Sigmoid colon (tissue), 7 donors: ENCODE measurements around the gene C2. TPM values are rescaled to one million over a fixed set of nuclear protein-coding genes. Genes with fewer than 3 reads are reported as not detected.
A peak's percentile ranks its signal among the peaks of the same experiment; 100 is the strongest.
"Not testable (repeated sequence)": the region's sequence is repeated elsewhere in the genome, so short reads cannot be mapped to it uniquely, and the experiment has no call there.

Experiments
- DNase-seq: peaks from one replicate; pipeline ENCODE4 v3.0.0-alpha.2; 2019
- H3K27ac ChIP-seq, 4 donors: fragments of 200-600 bp; sonication (generic); one replicate each; pipeline ENCODE4 v1.5.1; 2016 to 2019; ENCODE audit warnings: mild to moderate bottlenecking in 1 of 4
- H3K27me3 ChIP-seq, 3 donors: fragments of 200-600 bp; sonication (generic); one replicate each; pipeline ENCODE4 v1.5.1; 2019; ENCODE audit warnings: mild to moderate bottlenecking in 1 of 3
- H3K36me3 ChIP-seq, 4 donors: fragments of 200-600 bp; sonication (generic); one replicate each; pipeline ENCODE4 v1.5.1; 2016 to 2019
- H3K4me1 ChIP-seq, 4 donors: fragments of 200-600 bp; sonication (generic); one replicate each; pipeline ENCODE4 v1.5.1; 2017 to 2019
- H3K4me3 ChIP-seq, 4 donors: fragments of 200-600 bp; sonication (generic); one replicate each; pipeline ENCODE4 v1.5.1; 2017 to 2019; ENCODE audit warnings: mild to moderate bottlenecking in 2 of 4, moderate library complexity in 1 of 4
- H3K9me3 ChIP-seq, 4 donors: fragments of 200-600 bp in 3 of 4; sonication (generic) in 3 of 4; one replicate each; pipeline versions ENCODE4 v1.5.1 to v1.6.1; 2013 to 2019
- CTCF ChIP-seq, 4 experiments: fragments of 450-650 bp in 3 of 4; fragments of 200-600 bp in 1 of 4; IDR thresholded peaks; one replicate each; pipeline ENCODE4 v1.5.1; 2016 to 2019; ENCODE audit warnings: antibody characterized with exemption in 4 of 4, mild to moderate bottlenecking in 3 of 4, moderate library complexity in 2 of 4
- EP300 ChIP-seq, 4 donors: sonication (generic); formaldehyde crosslinking; IDR thresholded peaks; one replicate each; pipeline ENCODE4 v1.6.1; 2017; ENCODE audit warnings: antibody characterized with exemption in 4 of 4
- POLR2A ChIP-seq, 2 donors: fragments of 450-650 bp; IDR thresholded peaks; one replicate each; pipeline ENCODE4 v1.6.1; 2016; ENCODE audit warnings: antibody characterized with exemption in 2 of 2, mild to moderate bottlenecking in 2 of 2, moderate library complexity in 2 of 2
- POLR2AphosphoS5 ChIP-seq, 4 donors: sonication (generic); formaldehyde crosslinking; IDR thresholded peaks; one replicate each; pipeline ENCODE4 v1.6.1; 2017; ENCODE audit warnings: antibody characterized with exemption in 4 of 4
- WGBS, 2 donors: extraction: QIAGEN DNeasy Blood & Tissue Kit; methylation state at CpG; one replicate each; pipeline ENCODE4 v1.1.7; 2013; 5-methylcytosine and 5-hydroxymethylcytosine counted together
- intact Hi-C: fragments of 100-400 bp; cut with DNase I; formaldehyde crosslinking; loops from one replicate; pipeline ENCODE4 v1.15.1; 2023
- polyA plus RNA-seq, 3 donors: library from polyadenylated mRNA; stranded (reverse); fragments of 200-250 nt; gene quantifications; one replicate each; pipeline ENCODE4 v1.2.3, GENCODE V29; 2013
- total RNA-seq, 4 donors: library from RNA; depleted of rRNA; stranded (reverse); fragments of >200 nt; gene quantifications; one replicate each; pipeline ENCODE4 v1.1.0, GENCODE V29; 2016
- donor health status: healthy with polysubstance abuse.
- donor health status: Bipolar disorder and iron deficiency.
- donor health status: healthy.

The C2 gene
- total and polyA plus RNA-seq, 7 donors: 4.9 to 39.2 (median 15.7) TPM

GRCh38 chr6:31971279-31971992 lies 43.9 kb downstream of the C2 start:
- H3K4me1 ChIP-seq: peaks cover 0 to 36% (median 29%) of the 10 kb centered on the region in 4 donors
- H3K36me3 ChIP-seq: peaks cover 0 to 44% (median 29%) of the 10 kb centered on the region in 4 donors
- intact Hi-C loops: loop anchor here (1.0 to 10.0 kb wide), 2 partner anchors 12 to 223 kb away; partner anchors contain the start of genes GPSM3, PBX2 and SKIC2
- no peaks in the 10 kb centered on the region for H3K27me3 ChIP-seq
- H3K27ac ChIP-seq: peak overlapping the region; percentile 93 to 96 (median 94)
- H3K9me3 ChIP-seq: no peaks in the 10 kb centered on the region
- peak overlapping the region; percentile 50 to 81 (median 65) for H3K4me3 ChIP-seq
- TF ChIP-seq POLR2AphosphoS5 (IDR thresholded peaks at IDR 0.05) (no peak), POLR2A (IDR thresholded peaks at IDR 0.05) (no peak), CTCF (IDR thresholded peaks at IDR 0.05) (no peak), EP300 (IDR thresholded peaks at IDR 0.05) (no peak)
- WGBS, 2 donors: 19 to 27% methylated on average over 29 of the region's 29 CpGs
- peak; percentile 71 for DNase-seq

GRCh38 chr6:31971993-31972708 lies 44.6 kb downstream of the C2 start, which contains the start of gene DXO:
TSS of gene DXO (minus strand) at chr6:31972138. CDS start at chr6:31971675, 463 bp downstream.
- 0% methylated on average over 62 of the region's 62 CpGs for WGBS, 2 donors
- DNase-seq: peak; percentile 99
- peak within 1 kb of the TSS; percentile 93 to 96 (median 94) for H3K27ac ChIP-seq
- peaks cover 0 to 36% (median 29%) of the 10 kb centered on the region in 4 donors for H3K4me1 ChIP-seq
- no peaks in the 10 kb centered on the region for H3K9me3 ChIP-seq
- intact Hi-C loops: loop anchor here (1.0 to 10.0 kb wide), 2 partner anchors 13 to 223 kb away; partner anchors contain the start of genes GPSM3, PBX2 and SKIC2
- peaks cover 0 to 37% (median 22%) of the 10 kb centered on the region in 4 donors for H3K36me3 ChIP-seq
- no peaks in the 10 kb centered on the region for H3K27me3 ChIP-seq
- TF ChIP-seq POLR2AphosphoS5 (IDR thresholded peaks at IDR 0.05): peak; percentile 79 to 90 (median 88)
- peak in 1 of 2 donors; percentile 35 for TF ChIP-seq POLR2A (IDR thresholded peaks at IDR 0.05)
- TF ChIP-seq EP300 (IDR thresholded peaks at IDR 0.05): peak in 2 of 4 donors; percentile 47 to 55
- TF ChIP-seq CTCF (IDR thresholded peaks at IDR 0.05): no peak
- peak within 1 kb of the TSS; percentile 50 to 81 (median 65) for H3K4me3 ChIP-seq

- 5 to 11% methylated on average over 19 of the region's 19 CpGs for WGBS, 2 donors
- no peak for DNase-seq
- intact Hi-C loops: loop anchor here (10.0 kb wide), 1 partner anchor 222 kb away; the partner anchor contains the start of genes GPSM3 and PBX2
Observed at GRCh38 chr6:31972709-31973350, 45.3 kb downstream of the C2 start.

GRCh38 chr6:31976065-31976464 lies 48.5 kb downstream of the C2 start:
- not testable (repeated sequence) for H3K4me3 ChIP-seq, H3K27ac ChIP-seq, H3K9me3 ChIP-seq, H3K27me3 ChIP-seq
- intact Hi-C loops: loop anchor here (10.0 kb wide), 1 partner anchor 219 kb away; the partner anchor contains the start of genes GPSM3 and PBX2
- 97% methylated on average over 30 of the region's 30 CpGs for WGBS, 2 donors
- peaks cover 0 to 11% (median 9%) of the 10 kb centered on the region in 4 donors for H3K36me3 ChIP-seq
- H3K4me1 ChIP-seq: peaks cover 0 to 23% (median 18%) of the 10 kb centered on the region in 4 donors
- peak; percentile 65 for DNase-seq

More at GRCh38 chr6:31972709-31973350, 45.3 kb downstream of the C2 start:
- peaks cover 0 to 30% (median 15%) of the 10 kb centered on the region in 4 donors for H3K36me3 ChIP-seq
- H3K4me1 ChIP-seq: peaks cover 0 to 36% (median 29%) of the 10 kb centered on the region in 4 donors
- no peaks in the 10 kb centered on the region for H3K9me3 ChIP-seq
- no peaks in the 10 kb centered on the region for H3K27me3 ChIP-seq
- peak overlapping the region; percentile 93 to 96 (median 94) for H3K27ac ChIP-seq
- TF ChIP-seq EP300 (IDR thresholded peaks at IDR 0.05): no peak
- TF ChIP-seq CTCF (IDR thresholded peaks at IDR 0.05): no peak
- TF ChIP-seq POLR2AphosphoS5 (IDR thresholded peaks at IDR 0.05): no peak
- TF ChIP-seq POLR2A (IDR thresholded peaks at IDR 0.05): no peak
- H3K4me3 ChIP-seq: peak overlapping the region; percentile 50 to 81 (median 65)
